HCT116 (cell line): Measurements from ENCODE around the gene RSRC1. TPM values are rescaled to one million over a fixed set of nuclear protein-coding genes. Genes with fewer than 3 reads are reported as not detected.

Experiments used
- ATAC-seq: fragments of 200-7000 bp; cut with Tn5 transposase; 2 replicates; pipeline ENCODE4 v1.9.1; 2020; ENCODE audit warnings: mild to moderate bottlenecking, moderate library complexity
- BruUV-seq: library from RNA; stranded (reverse); fragments of 400-500 nt; replicated peaks from 2 replicates; lab custom pipeline; 2021; lab: Mats Ljungman, UMichigan
- CTCF ChIA-PET: fragments of 300-600 bp; sonication (Branson Sonifier 250); formaldehyde crosslinking; loops from one replicate; lab custom pipeline; 2021; ENCODE audit warnings: antibody characterized with exemption; lab: Charles Lee
- POLR2A ChIA-PET: fragments of 300-600, 350-600 bp; sonication (Branson Sonifier 250); formaldehyde crosslinking; loops from one replicate; lab custom pipeline; 2021; ENCODE audit warnings: antibody characterized with exemption; lab: Charles Lee
- RAD21 ChIA-PET, 2 experiments: fragments of 300-600 bp; sonication (Branson Sonifier 250); formaldehyde crosslinking; loops; one replicate each; lab custom pipeline; 2023; ENCODE audit warnings: low total read pairs in 2 of 2; ENCODE audit not compliant: uncharacterized antibody in 2 of 2, unreplicated experiment in 2 of 2, low non-redundant PET in 1 of 2; lab: Charles Lee
- DNase-seq: peaks from one replicate; pipeline ENCODE4 v3.0.0-alpha.2; 2010; ENCODE audit warnings: low read depth, low spot score
- H2AFZ ChIP-seq: fragments of 200-600 bp; shearing (Covaris generic), sonication (generic); 2 replicates; pipeline ENCODE4 v1.6.1; 2017; ENCODE audit warnings: low read depth, mixed run types, mixed read lengths, antibody characterized with exemption, low read length; ENCODE audit not compliant: poor library complexity, severe bottlenecking
- H3K27ac ChIP-seq: 2 replicates; pipeline ENCODE4 v1.5.1; 2012; ENCODE audit warnings: low read depth, low read length
- H3K27me3 ChIP-seq: fragments of 200-600 bp; sonication (generic); 2 replicates; pipeline ENCODE4 v1.6.1; 2016; ENCODE audit warnings: mixed run types, low read length, mixed read lengths; ENCODE audit not compliant: insufficient read depth
- H3K36me3 ChIP-seq, 2 experiments: fragments of 200-500 bp in 1 of 2; fragments of 200-600 bp in 1 of 2; sonication (Bioruptor generic) in 1 of 2; sonication (generic) in 1 of 2; 2 replicates each; pipeline versions ENCODE4 v1.5.1 to v1.6.1; 2014 to 2016; ENCODE audit warnings: low read length in 2 of 2, inconsistent platforms in 1 of 2, mixed read lengths in 1 of 2, mixed run types in 1 of 2; ENCODE audit not compliant: insufficient read depth in 2 of 2, control insufficient read depth in 1 of 2
- H3K4me1 ChIP-seq, 2 experiments: fragments of 200-600 bp in 1 of 2; sonication (generic) in 1 of 2; 2 replicates each; pipeline versions ENCODE4 v1.5.1 to v1.6.1; 2012 to 2017; ENCODE audit warnings: low read length in 2 of 2, inconsistent platforms in 1 of 2, mild to moderate bottlenecking in 1 of 2, mixed read lengths in 1 of 2, mixed run types in 1 of 2, moderate library complexity in 1 of 2; ENCODE audit not compliant: insufficient read depth in 2 of 2, control insufficient read depth in 1 of 2
- H3K4me2 ChIP-seq: fragments of 200-600 bp; sonication (generic); 2 replicates; pipeline ENCODE4 v1.6.1; 2017; ENCODE audit warnings: mixed run types, low read length, mixed read lengths
- H3K4me3 ChIP-seq, 2 experiments: fragments of 200-600 bp in 1 of 2; sonication (generic) in 1 of 2; replicated peaks in 1 of 2; 2 replicates each; pipeline ENCODE4 v1.5.1; 2011 to 2016; ENCODE audit warnings: low read length in 2 of 2, control low read depth in 1 of 2, low read depth in 1 of 2, mild to moderate bottlenecking in 1 of 2, mixed read lengths in 1 of 2, mixed run types in 1 of 2
- H3K79me2 ChIP-seq: fragments of 200-600 bp; sonication (generic); 2 replicates; pipeline ENCODE4 v1.6.1; 2017; ENCODE audit warnings: mild to moderate bottlenecking, mixed run types, low read length, moderate library complexity, mixed read lengths; ENCODE audit not compliant: insufficient read depth
- H3K9ac ChIP-seq: fragments of 200-600 bp; sonication (generic); 2 replicates; pipeline ENCODE4 v1.6.1; 2016; ENCODE audit warnings: low read length, mixed read lengths
- H3K9me2 ChIP-seq: fragments of 200-600 bp; sonication (generic), shearing (Covaris generic); 2 replicates; pipeline ENCODE4 v1.6.1; 2017; ENCODE audit warnings: mixed run types, mild to moderate bottlenecking, moderate library complexity; ENCODE audit not compliant: insufficient read depth
- H3K9me3 ChIP-seq, 2 experiments: fragments of 200-500 bp in 1 of 2; fragments of 200-600 bp in 1 of 2; sonication (Bioruptor generic) in 1 of 2; sonication (generic) in 1 of 2; 2 replicates each; pipeline ENCODE4 v1.6.1; 2014 to 2017; ENCODE audit warnings: low read length in 2 of 2, mixed read lengths in 2 of 2, inconsistent platforms in 1 of 2, low read depth in 1 of 2, mild to moderate bottlenecking in 1 of 2, mixed run types in 1 of 2, moderate library complexity in 1 of 2; ENCODE audit not compliant: control insufficient read depth in 1 of 2, insufficient read depth in 1 of 2
- H4K20me1 ChIP-seq: fragments of 200-600 bp; sonication (generic), shearing (Covaris generic); 2 replicates; pipeline ENCODE4 v1.6.1; 2017; ENCODE audit warnings: mixed run types, mild to moderate bottlenecking, moderate library complexity; ENCODE audit not compliant: insufficient read depth
- CTCF ChIP-seq, 3 experiments: fragments of 200-600 bp in 1 of 3; sonication (generic) in 1 of 3; IDR thresholded peaks in 2 of 3; conservative IDR thresholded peaks in 1 of 3; 2 replicates each; pipeline ENCODE4 v1.5.1; 2012 to 2017; ENCODE audit warnings: low read depth in 2 of 3, low read length in 2 of 3, antibody characterized with exemption in 1 of 3, borderline replicate concordance in 1 of 3, control low read depth in 1 of 3, mild to moderate bottlenecking in 1 of 3, mixed read lengths in 1 of 3, mixed run types in 1 of 3, moderate library complexity in 1 of 3; ENCODE audit not compliant: insufficient read depth in 1 of 3
- EGR1 ChIP-seq: IDR thresholded peaks from 2 replicates; pipeline ENCODE4 v1.6.1; 2012; ENCODE audit warnings: low read depth
- ELF1 ChIP-seq: IDR thresholded peaks from 2 replicates; pipeline ENCODE4 v1.6.1; 2012; ENCODE audit warnings: low read depth, borderline replicate concordance
- EZH2phosphoT487 ChIP-seq: fragments of 200-600 bp; IDR thresholded peaks from 2 replicates; pipeline ENCODE4 v1.6.1; 2018; ENCODE audit warnings: antibody characterized with exemption, borderline replicate concordance
- FOSL1 ChIP-seq: IDR thresholded peaks from 2 replicates; pipeline ENCODE4 v1.6.1; 2012; ENCODE audit warnings: low read depth
- POLR2A ChIP-seq: IDR thresholded peaks from 2 replicates; pipeline ENCODE4 v1.7.0; 2011; ENCODE audit warnings: borderline replicate concordance; ENCODE audit not compliant: insufficient read depth, insufficient read length; ENCODE audit errors: extremely low read depth
- POLR2AphosphoS5 ChIP-seq: IDR thresholded peaks from 2 replicates; pipeline ENCODE4 v1.6.1; 2011; ENCODE audit warnings: mild to moderate bottlenecking, low read depth, low read length, moderate library complexity
- SIN3A ChIP-seq: IDR thresholded peaks from 2 replicates; pipeline ENCODE4 v1.6.1; 2012; ENCODE audit warnings: low read depth
- SRF ChIP-seq: IDR thresholded peaks from 2 replicates; pipeline ENCODE4 v1.6.1; 2012; ENCODE audit warnings: low read depth
- TCF7L2 ChIP-seq: IDR thresholded peaks from 2 replicates; pipeline ENCODE4 v1.7.0; 2011; ENCODE audit warnings: borderline replicate concordance, inconsistent platforms; ENCODE audit not compliant: insufficient read depth, insufficient read length; ENCODE audit errors: extremely low read depth
- YY1 ChIP-seq: IDR thresholded peaks from 2 replicates; pipeline ENCODE4 v1.6.1; 2011; ENCODE audit warnings: low read length, low read depth, moderate library complexity, mild to moderate bottlenecking; ENCODE audit not compliant: insufficient replicate concordance; ENCODE audit errors: extremely low read depth
- ZBTB33 ChIP-seq: IDR thresholded peaks from 2 replicates; pipeline ENCODE4 v1.6.1; 2011; ENCODE audit warnings: mild to moderate bottlenecking, low read length, moderate library complexity; ENCODE audit not compliant: insufficient replicate concordance; ENCODE audit errors: extremely low read depth
- ZFX ChIP-seq: fragments of 450-650 bp; IDR thresholded peaks from 2 replicates; pipeline ENCODE4 v1.6.1; 2017
- ZNF274 ChIP-seq: fragments of 200-500 bp; sonication (Bioruptor generic); IDR thresholded peaks from 2 replicates; pipeline ENCODE4 v1.6.1; 2014; ENCODE audit warnings: mild to moderate bottlenecking, low read depth, low read length, inconsistent platforms
- intact Hi-C: fragments of 100-400 bp; cut with micrococcal nuclease; formaldehyde crosslinking; loops from 2 replicates; pipeline ENCODE4 v1.10.0; 2022
- total RNA-seq: library from RNA; stranded (reverse); gene quantifications from one replicate; pipeline ENCODE4 v1.2.1, GENCODE V29; 2021; ENCODE audit not compliant: unreplicated experiment

The RSRC1 gene
- total RNA-seq, 1 experiment from 2014 or later, result 37.1 TPM

- no peak for DNase-seq
- ATAC-seq, result no peak
- no peak overlapping the region for H3K27ac ChIP-seq
- peaks cover 0 to 12% of the 10 kb centered on the region in 2 experiments; a peak in 1 of 4 replicates for H3K4me1 ChIP-seq
- no TSS peak for BruUV-seq
- H3K4me3 ChIP-seq, result no peak overlapping the region
- CTCF ChIA-PET, result no interaction called here
- intact Hi-C loops, result loop anchor here (10.0 kb wide), 1 partner anchor 212 kb away; no protein-coding TSS in a partner anchor
- POLR2A ChIA-PET, result no interaction called here
- H3K36me3 ChIP-seq, result no peaks in the 10 kb centered on the region; a peak in 1 of 4 replicates
- H3K9me3 ChIP-seq, result no peaks in the 10 kb centered on the region
- H4K20me1 ChIP-seq, result no peaks in the 10 kb centered on the region
- H2AFZ ChIP-seq, result no peak overlapping the region
- RAD21 ChIA-PET, result no interaction called here
- no peaks in the 10 kb centered on the region for H3K9me2 ChIP-seq
- no peak overlapping the region for H3K9ac ChIP-seq
- no peak overlapping the region for H3K4me2 ChIP-seq
- TF ChIP-seq SIN3A (no peak), ZFX (no peak), SRF (no peak), TCF7L2 (no peak)
- H3K79me2 ChIP-seq, result no peaks in the 10 kb centered on the region
- no peaks in the 10 kb centered on the region for H3K27me3 ChIP-seq
These were observed 7.4 kb upstream of the RSRC1 start for GRCh38 chr3:158102242-158103080.

- Histone ChIP-seq H3K9ac (no peak overlapping the region), H3K9me2 (no peaks in the 10 kb centered on the region), H3K36me3 (no peaks in the 10 kb centered on the region; a peak in 1 of 4 replicates), H3K79me2 (no peaks in the 10 kb centered on the region), H3K27me3 (no peaks in the 10 kb centered on the region), H3K4me2 (no peak overlapping the region), H3K4me3 (no peak overlapping the region), H3K9me3 (no peaks in the 10 kb centered on the region), H3K27ac (no peak overlapping the region), H2AFZ (no peak overlapping the region), H4K20me1 (no peaks in the 10 kb centered on the region), H3K4me1 (peaks cover 0 to 8% of the 10 kb centered on the region in 2 experiments; a peak in 1 of 4 replicates)
- POLR2A ChIA-PET, result no interaction called here
- RAD21 ChIA-PET, result no interaction called here
- ATAC-seq, result no peak
- no TSS peak for BruUV-seq
- CTCF ChIA-PET, result no interaction called here
- DNase-seq, result no peak
- intact Hi-C loops, result loop anchor here (10.0 kb wide), 1 partner anchor 212 kb away; no protein-coding TSS in a partner anchor
- TF ChIP-seq POLR2A, result no peak
- no peak for TF ChIP-seq ZBTB33
- no peak for TF ChIP-seq ZNF274
- no peak for TF ChIP-seq CTCF (IDR thresholded peaks at IDR 0.05 in 2 of 3, conservative IDR thresholded peaks at IDR 0.05 in 1 of 3; ENCODE audit: borderline replicate concordance in 1 of 3, insufficient read depth in 1 of 3, low read depth in 2 of 3, low read length in 2 of 3)
- TF ChIP-seq SIN3A, result no peak
- TF ChIP-seq FOSL1, result no peak
- no peak for TF ChIP-seq YY1
- TF ChIP-seq EZH2phosphoT487, result no peak
- TF ChIP-seq POLR2AphosphoS5, result no peak
- TF ChIP-seq EGR1, result no peak
- no peak for TF ChIP-seq ELF1
These were observed 6.6 kb upstream of the RSRC1 start for GRCh38 chr3:158103081-158103886.
